ENCODE results near the gene ARRDC5. TPM values are rescaled to one million over a fixed set of nuclear protein-coding genes. Genes with fewer than 3 reads are reported as not detected.
"Not testable (repeated sequence)": the region's sequence is repeated elsewhere in the genome, so short reads cannot be mapped to it uniquely, and the experiment has no call there.

ARRDC5 gene
- total RNA-seq, 2 experiments from 2014 or later: not detected

- peak; percentile 95 for ATAC-seq
- H3K4me1 Mint-ChIP-seq: peaks cover 20% of the 10 kb centered on the region
- ChIA-PET POLR2A (interaction anchor here (0.6 to 1.3 kb wide), 4 partner anchors 44 to 824 kb away, joined by 3 to 4 read pairs (median 3); partner anchors contain the start of genes KDM4B and YJU2), CTCF (interaction anchor here (0.5 to 6.6 kb wide), 8 partner anchors 15 to 182 kb away, joined by 3 to 52 read pairs (median 4); no protein-coding TSS in a partner anchor)
- H3K27me3 Mint-ChIP-seq: peaks cover 2% of the 10 kb centered on the region
- no peaks in the 10 kb centered on the region for H3K9me3 Mint-ChIP-seq (ENCODE audit: low read depth)
- intact Hi-C loops (cut with DNase I, micrococcal nuclease): loop anchor here in 1 of 2 experiments (1.0 to 2.0 kb wide), 9 partner anchors 36 to 1037 kb away; partner anchors contain the start of genes FEM1A, HDGFL2, MYDGF and TICAM1
- H3K36me3 Mint-ChIP-seq (ENCODE audit: low read depth): no peaks in the 10 kb centered on the region
- DNase-seq: peak; percentile 98
- peak within 1 kb of the TSS; percentile 73 for H3K4me3 Mint-ChIP-seq
- H3K27ac Mint-ChIP-seq: peak within 1 kb of the TSS; percentile 63
These were observed 35.0 kb downstream of the ARRDC5 start, which contains the start of gene PLIN3 for GRCh38 chr19:4867534-4868285. Gene PLIN3 (minus strand): TSS chr19:4867667. CDS start chr19:4861394, 6,273 bp downstream.

- no peak for ATAC-seq
- H3K4me1 Mint-ChIP-seq: peaks cover 20% of the 10 kb centered on the region
- H3K4me3 Mint-ChIP-seq: peak overlapping the region; percentile 73
- H3K27me3 Mint-ChIP-seq: peaks cover 2% of the 10 kb centered on the region
- peak; percentile 61 for DNase-seq
- H3K9me3 Mint-ChIP-seq (ENCODE audit: low read depth): no peaks in the 10 kb centered on the region
- H3K27ac Mint-ChIP-seq: peak overlapping the region; percentile 63
- POLR2A ChIA-PET: interaction anchor here (1.3 kb wide), 1 partner anchor 102 kb away, joined by 4 read pairs; the partner anchor contains the start of gene KDM4B
- intact Hi-C loops (cut with DNase I, micrococcal nuclease): loop anchor here in 1 of 2 experiments (1.0 to 2.0 kb wide), 9 partner anchors 36 to 1038 kb away; partner anchors contain the start of genes FEM1A, HDGFL2, MYDGF and TICAM1
- no peaks in the 10 kb centered on the region for H3K36me3 Mint-ChIP-seq (ENCODE audit: low read depth)
- CTCF ChIA-PET: interaction anchor here (0.5 to 2.4 kb wide), 8 partner anchors 8 to 183 kb away, joined by 3 to 10 read pairs (median 4); partner anchors contain the start of gene FEM1A
These were observed 35.9 kb downstream of the ARRDC5 start for GRCh38 chr19:4866595-4867424.

- Mint-ChIP-seq H3K9me3 (ENCODE audit: low read depth) (no peaks in the 10 kb centered on the region), H3K27ac (no peak overlapping the region), H3K4me3 (no peak overlapping the region), H3K27me3 (no peaks in the 10 kb centered on the region), H3K36me3 (ENCODE audit: low read depth) (peaks cover 5% of the 10 kb centered on the region), H3K4me1 (peaks cover 3% of the 10 kb centered on the region)
- ATAC-seq (no peak), DNase-seq (no peak)
- CTCF ChIA-PET: no interaction called here
- POLR2A ChIA-PET: no interaction called here
- intact Hi-C loops (cut with DNase I, micrococcal nuclease): no loop called here
These were observed 41.5 kb downstream of the ARRDC5 start for GRCh38 chr19:4861147-4861546.

- ChIA-PET POLR2A (no interaction called here), CTCF (no interaction called here)
- no peak for DNase-seq
- Mint-ChIP-seq H3K4me3 (no peak overlapping the region), H3K27ac (no peak overlapping the region), H3K36me3 (ENCODE audit: low read depth) (peaks cover 5% of the 10 kb centered on the region), H3K9me3 (ENCODE audit: low read depth) (no peaks in the 10 kb centered on the region), H3K4me1 (peaks cover 3% of the 10 kb centered on the region), H3K27me3 (no peaks in the 10 kb centered on the region)
- ATAC-seq: no peak
- intact Hi-C loops (cut with DNase I, micrococcal nuclease): no loop called here
These were observed 43.0 kb downstream of the ARRDC5 start for GRCh38 chr19:4859697-4860096.

- H3K27me3 Mint-ChIP-seq; H3K4me3 Mint-ChIP-seq; H3K9me3 Mint-ChIP-seq (ENCODE audit: low read depth); H3K4me1 Mint-ChIP-seq; POLR2A ChIA-PET; intact Hi-C loops (cut with DNase I, micrococcal nuclease); H3K27ac Mint-ChIP-seq; DNase-seq; ATAC-seq; H3K36me3 Mint-ChIP-seq (ENCODE audit: low read depth): not testable (repeated sequence)
- CTCF ChIA-PET: interaction anchor here (10.7 kb wide), 1 partner anchor 47 kb away, joined by 210 read pairs; no protein-coding TSS in a partner anchor
These were observed 46.2 kb downstream of the ARRDC5 start for GRCh38 chr19:4856468-4856867.

GRCh38 chr19:4853506-4853905 lies 49.2 kb downstream of the ARRDC5 start:
- H3K9me3 Mint-ChIP-seq (ENCODE audit: low read depth); H3K27ac Mint-ChIP-seq; H3K4me1 Mint-ChIP-seq; H3K27me3 Mint-ChIP-seq; DNase-seq; H3K36me3 Mint-ChIP-seq (ENCODE audit: low read depth); ATAC-seq; H3K4me3 Mint-ChIP-seq; POLR2A ChIA-PET; intact Hi-C loops (cut with DNase I, micrococcal nuclease): not testable (repeated sequence)
- CTCF ChIA-PET: interaction anchor here (0.6 to 10.7 kb wide), 7 partner anchors 13 to 354 kb away, joined by 3 to 210 read pairs (median 3); partner anchors contain the start of genes FEM1A and PLIN3

- no peak for DNase-seq
- Mint-ChIP-seq H3K4me3 (no peak overlapping the region), H3K36me3 (ENCODE audit: low read depth) (peaks cover 5% of the 10 kb centered on the region), H3K27ac (no peak overlapping the region), H3K9me3 (ENCODE audit: low read depth) (no peaks in the 10 kb centered on the region), H3K4me1 (peaks cover 2% of the 10 kb centered on the region), H3K27me3 (no peaks in the 10 kb centered on the region)
- ChIA-PET CTCF (interaction anchor here (0.7 to 10.7 kb wide), 6 partner anchors 11 to 713 kb away, joined by 3 to 210 read pairs (median 6); partner anchors contain the start of genes ARRDC5, FEM1A and PLIN3), POLR2A (no interaction called here)
- no peak for ATAC-seq
- intact Hi-C loops (cut with DNase I, micrococcal nuclease): no loop called here
These were observed 50.2 kb downstream of the ARRDC5 start for GRCh38 chr19:4852484-4852883.

GRCh38 chr19:4851551-4852290 lies 51.0 kb downstream of the ARRDC5 start:
- intact Hi-C loops (cut with DNase I, micrococcal nuclease): loop anchor here (1.0 kb wide), 1 partner anchor 42 kb away; no protein-coding TSS in a partner anchor
- peaks cover 2% of the 10 kb centered on the region for H3K4me1 Mint-ChIP-seq
- CTCF ChIA-PET: interaction anchor here (0.6 to 10.7 kb wide), 16 partner anchors 11 to 714 kb away, joined by 3 to 210 read pairs (median 4); partner anchors contain the start of genes ARRDC5, FEM1A and PLIN3
- H3K4me3 Mint-ChIP-seq: no peak overlapping the region
- H3K27me3 Mint-ChIP-seq: no peaks in the 10 kb centered on the region
- POLR2A ChIA-PET: interaction anchor here (0.6 to 1.0 kb wide), 2 partner anchors 42 to 682 kb away, joined by 3 to 6 read pairs; no protein-coding TSS in a partner anchor
- peaks cover 5% of the 10 kb centered on the region for H3K36me3 Mint-ChIP-seq (ENCODE audit: low read depth)
- no peak overlapping the region for H3K27ac Mint-ChIP-seq
- ATAC-seq (peak; percentile 89), DNase-seq (peak; percentile 86)
- no peaks in the 10 kb centered on the region for H3K9me3 Mint-ChIP-seq (ENCODE audit: low read depth)

- no peak overlapping the region for H3K4me3 Mint-ChIP-seq
- peaks cover 2% of the 10 kb centered on the region for H3K4me1 Mint-ChIP-seq
These were observed 53.7 kb downstream of the ARRDC5 start for GRCh38 chr19:4849019-4849418.

GRCh38 chr19:4847190-4847973 lies 55.3 kb downstream of the ARRDC5 start:
- Mint-ChIP-seq H3K4me3 (no peak overlapping the region), H3K4me1 (peaks cover 2% of the 10 kb centered on the region), H3K27me3 (no peaks in the 10 kb centered on the region), H3K27ac (no peak overlapping the region), H3K9me3 (ENCODE audit: low read depth) (no peaks in the 10 kb centered on the region), H3K36me3 (ENCODE audit: low read depth) (peaks cover 10% of the 10 kb centered on the region)
- DNase-seq (no peak), ATAC-seq (no peak)
- POLR2A ChIA-PET: no interaction called here
- intact Hi-C loops (cut with DNase I, micrococcal nuclease): no loop called here
- CTCF ChIA-PET: interaction anchor here (0.8 to 10.7 kb wide), 2 partner anchors 38 to 56 kb away, joined by 3 to 210 read pairs; no protein-coding TSS in a partner anchor

More at GRCh38 chr19:4849019-4849418, 53.7 kb downstream of the ARRDC5 start:
- Mint-ChIP-seq H3K36me3 (ENCODE audit: low read depth) (peaks cover 7% of the 10 kb centered on the region), H3K27ac (no peak overlapping the region), H3K9me3 (ENCODE audit: low read depth) (no peaks in the 10 kb centered on the region), H3K27me3 (no peaks in the 10 kb centered on the region)
- ATAC-seq: no peak
- CTCF ChIA-PET: interaction anchor here (0.6 to 10.7 kb wide), 3 partner anchors 25 to 301 kb away, joined by 3 to 210 read pairs (median 5); no protein-coding TSS in a partner anchor
- POLR2A ChIA-PET: interaction anchor here (0.6 kb wide), 1 partner anchor 55 kb away, joined by 3 read pairs; no protein-coding TSS in a partner anchor
- DNase-seq: no peak
- intact Hi-C loops (cut with DNase I, micrococcal nuclease): no loop called here
